ENCODE data around the gene TUFT1. TPM values are rescaled to one million over a fixed set of nuclear protein-coding genes. Genes with fewer than 3 reads are reported as not detected.

TUFT1 gene
- total and polyA plus RNA-seq, 2 of the 4 experiments (the other 2 are of a cell fraction): 21.2 to 30.3 TPM

- ChIA-PET POLR2A (ENCODE audit: unreplicated experiment) (no interaction called here), CTCF (no interaction called here)
- H2BK20ac ChIP-seq (ENCODE audit: low read depth, low read length): no peak overlapping the region
- intact Hi-C loops (cut with micrococcal nuclease): no loop called here
- BruUV-seq (replicated peaks): no TSS peak
- DNase-seq: no peak
- H2BK15ac ChIP-seq (ENCODE audit: low read depth, low read length): no peak overlapping the region
- WGBS, 2 experiments (ENCODE audit: extremely low coverage in 2 of 2, insufficient read length in 1 of 2): no CpG with 5 or more reads among the region's 1 CpG
- no peak overlapping the region for H3K56ac ChIP-seq (ENCODE audit: extremely low read depth, insufficient read depth, low read length)
- H3K4me3 ChIP-seq (ENCODE audit: insufficient read depth, low read depth, low read length): no peak overlapping the region
- no peak overlapping the region for H2BK5ac ChIP-seq (ENCODE audit: low read depth, low read length, poor library complexity, severe bottlenecking)
- no peak overlapping the region for H2AK5ac ChIP-seq (ENCODE audit: low read depth, low read length)
- H3K18ac ChIP-seq (ENCODE audit: low read depth, low read length): no peak overlapping the region
- no peak overlapping the region for H4K91ac ChIP-seq (ENCODE audit: insufficient read depth, low read depth, low read length)
- H3K27ac ChIP-seq (ENCODE audit: insufficient read depth, low read length): no peak overlapping the region
- H4K8ac ChIP-seq (ENCODE audit: low read depth in 2 of 2, low read length in 2 of 2): no peak overlapping the region
- no peak overlapping the region for H4K5ac ChIP-seq (ENCODE audit: low read depth, low read length)
- H3K14ac ChIP-seq (replicated peaks; ENCODE audit: low read depth, low read length): no peak overlapping the region
- H3K4me2 ChIP-seq (ENCODE audit: low read depth, low read length): no peak overlapping the region
- no peak overlapping the region for H3K23ac ChIP-seq (ENCODE audit: low read depth, low read length)
- peaks cover 3% of the 10 kb centered on the region; the same call in 1 of the 2 replicates for H3K9me1 ChIP-seq (ENCODE audit: insufficient read depth, low read length)
- in situ Hi-C loops (cut with MboI; ENCODE audit: low sequenced_read_pairs): no loop called here
- no peak overlapping the region for H2AFZ ChIP-seq (replicated peaks; ENCODE audit: low read length, poor library complexity)
- no peaks in the 10 kb centered on the region for H3K9me3 ChIP-seq (ENCODE audit: control insufficient read depth, insufficient read depth, low read length)
- peaks cover 3% of the 10 kb centered on the region for H3K4me1 ChIP-seq (ENCODE audit: control insufficient read depth, insufficient read depth, low read length)
- no peak overlapping the region for H2AK9ac ChIP-seq (replicated peaks; ENCODE audit: low read depth, low read length, poor library complexity)
- H3K4ac ChIP-seq (ENCODE audit: low read depth, low read length): no peak overlapping the region
- no peak overlapping the region for H2BK120ac ChIP-seq (ENCODE audit: low read depth, low read length)
- no peak for TF ChIP-seq RCOR1 (IDR thresholded peaks at IDR 0.05; ENCODE audit: insufficient replicate concordance, low read length)
- TF ChIP-seq, protein P1, sequence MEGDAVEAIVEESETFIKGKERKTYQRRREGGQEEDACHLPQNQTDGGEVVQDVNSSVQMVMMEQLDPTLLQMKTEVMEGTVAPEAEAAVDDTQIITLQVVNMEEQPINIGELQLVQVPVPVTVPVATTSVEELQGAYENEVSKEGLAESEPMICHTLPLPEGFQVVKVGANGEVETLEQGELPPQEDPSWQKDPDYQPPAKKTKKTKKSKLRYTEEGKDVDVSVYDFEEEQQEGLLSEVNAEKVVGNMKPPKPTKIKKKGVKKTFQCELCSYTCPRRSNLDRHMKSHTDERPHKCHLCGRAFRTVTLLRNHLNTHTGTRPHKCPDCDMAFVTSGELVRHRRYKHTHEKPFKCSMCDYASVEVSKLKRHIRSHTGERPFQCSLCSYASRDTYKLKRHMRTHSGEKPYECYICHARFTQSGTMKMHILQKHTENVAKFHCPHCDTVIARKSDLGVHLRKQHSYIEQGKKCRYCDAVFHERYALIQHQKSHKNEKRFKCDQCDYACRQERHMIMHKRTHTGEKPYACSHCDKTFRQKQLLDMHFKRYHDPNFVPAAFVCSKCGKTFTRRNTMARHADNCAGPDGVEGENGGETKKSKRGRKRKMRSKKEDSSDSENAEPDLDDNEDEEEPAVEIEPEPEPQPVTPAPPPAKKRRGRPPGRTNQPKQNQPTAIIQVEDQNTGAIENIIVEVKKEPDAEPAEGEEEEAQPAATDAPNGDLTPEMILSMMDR (conservative IDR thresholded peaks at IDR 0.05; ENCODE audit: low read depth, low read length): no peak
- no peak for TF ChIP-seq RAD21 (IDR thresholded peaks at IDR 0.05; ENCODE audit: low read length)
- TF ChIP-seq SMC3 (IDR thresholded peaks at IDR 0.05; ENCODE audit: low read depth, low read length): no peak
- no peak for TF ChIP-seq MXI1 (IDR thresholded peaks at IDR 0.05; ENCODE audit: borderline replicate concordance, low read depth, low read length)
- no peak for TF ChIP-seq BHLHE40 (IDR thresholded peaks at IDR 0.05; ENCODE audit: low read depth, low read length)
- H3K79me1 ChIP-seq (ENCODE audit: low read depth in 1 of 2, low read length in 2 of 2): no peaks in the 10 kb centered on the region
- peaks cover 2% of the 10 kb centered on the region; the same call in 1 of the 2 replicates for H3K27me3 ChIP-seq (ENCODE audit: control insufficient read depth, insufficient read depth, low read length)
- dilution Hi-C loops (cut with HindIII; ENCODE audit: low sequenced_read_pairs, unreplicated experiment): no loop called here
- no peak overlapping the region for H3K9ac ChIP-seq (ENCODE audit: low read depth, low read length)
- ATAC-seq (ENCODE audit: low read depth): no peak
- no peaks in the 10 kb centered on the region for H4K20me1 ChIP-seq (ENCODE audit: insufficient read depth, low read length)
- H3K36me3 ChIP-seq (ENCODE audit: control insufficient read depth, insufficient read depth, low read length): no peaks in the 10 kb centered on the region
These were observed 48.0 kb upstream of the TUFT1 start for GRCh38 chr1:151492120-151492519.
